ENCODE measurements around the gene PCDH15. TPM values are rescaled to one million over a fixed set of nuclear protein-coding genes. Genes with fewer than 3 reads are reported as not detected.

PCDH15 gene
- total RNA-seq, 4 donors from 2014 or later: not detected

DNA sequence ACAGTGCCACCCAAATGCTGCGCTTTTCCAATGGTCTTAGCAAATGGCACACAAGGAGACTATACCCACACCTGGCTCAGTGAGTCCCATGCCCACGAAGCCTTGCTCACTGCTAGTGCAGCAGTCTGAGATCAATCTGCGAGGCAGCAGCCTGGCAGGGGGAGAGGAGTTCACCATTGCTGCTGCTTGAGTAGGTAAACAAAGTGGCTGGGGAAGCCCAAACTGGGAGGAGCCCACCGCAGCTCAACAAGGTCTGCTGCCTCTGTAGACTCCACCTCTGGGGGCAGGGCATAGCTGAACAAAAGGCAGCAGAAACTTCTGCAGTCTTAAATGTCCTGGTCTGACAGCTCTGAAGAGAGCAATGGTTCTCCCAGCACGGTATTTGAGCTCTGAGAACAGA lies 891.2 kb downstream of the PCDH15 start:
- TF ChIP-seq POLR2A (IDR thresholded peaks at IDR 0.05) (no peak), CTCF (IDR thresholded peaks at IDR 0.05) (no peak)
- intact Hi-C loops (cut with DNase I): no loop called here
- H3K4me3 ChIP-seq: no peak overlapping the region
- no peaks in the 10 kb centered on the region for H3K36me3 ChIP-seq
- H3K9me3 ChIP-seq: no peaks in the 10 kb centered on the region
- 57 to 74% methylated on average over 2 to 4 of the region's 5 CpGs for WGBS, 2 donors
- H3K27ac ChIP-seq: no peak overlapping the region
- peaks cover 0 to 6% (median 0%) of the 10 kb centered on the region in 3 donors for H3K4me1 ChIP-seq
- no peaks in the 10 kb centered on the region for H3K27me3 ChIP-seq
- no peak for DNase-seq

GRCh38 chr10:53904506-53905241 lies 896.4 kb downstream of the PCDH15 start:
- intact Hi-C loops (cut with DNase I): no loop called here

DNA sequence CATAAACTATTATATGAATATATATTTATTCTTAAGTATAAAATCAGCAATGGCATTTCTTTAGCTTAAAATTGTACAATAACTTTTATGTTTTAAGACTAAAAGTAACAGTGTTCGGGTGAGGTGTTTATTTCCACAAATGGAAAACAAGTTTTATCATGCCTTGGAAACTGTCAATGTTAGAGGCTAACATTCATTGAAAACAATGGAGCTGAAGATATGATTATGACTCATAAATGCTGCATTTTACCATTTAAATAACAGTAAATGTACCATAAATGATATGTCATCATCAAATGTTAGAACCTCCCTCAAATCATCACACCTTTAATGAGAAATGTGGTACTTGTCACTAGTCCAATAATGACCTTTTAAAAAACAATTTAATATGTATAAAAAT lies 897.3 kb downstream of the PCDH15 start:
- Histone ChIP-seq H3K27ac (peak overlapping the region in 1 of 4 donors; percentile 60), H3K36me3 (no peaks in the 10 kb centered on the region), H3K9me3 (no peaks in the 10 kb centered on the region), H3K4me3 (no peak overlapping the region), H3K4me1 (peaks cover 0 to 14% (median 0%) of the 10 kb centered on the region in 3 donors), H3K27me3 (no peaks in the 10 kb centered on the region)
- DNase-seq: no peak
- no peak for TF ChIP-seq CTCF (IDR thresholded peaks at IDR 0.05)
- TF ChIP-seq POLR2A (IDR thresholded peaks at IDR 0.05): no peak
- intact Hi-C loops (cut with DNase I): no loop called here
- WGBS, 2 donors: 40 to 60% methylated on average over 1 of the region's 1 CpG

More at GRCh38 chr10:53904506-53905241, 896.4 kb downstream of the PCDH15 start:
- Histone ChIP-seq H3K27me3 (no peaks in the 10 kb centered on the region), H3K4me3 (no peak overlapping the region), H3K4me1 (peaks cover 0 to 14% (median 0%) of the 10 kb centered on the region in 3 donors), H3K36me3 (no peaks in the 10 kb centered on the region), H3K27ac (peak overlapping the region in 3 of 4 donors; percentile 40 to 66 (median 60)), H3K9me3 (no peaks in the 10 kb centered on the region)
- 37 to 51% methylated on average over 7 of the region's 7 CpGs for WGBS, 2 donors
- no peak for TF ChIP-seq CTCF (IDR thresholded peaks at IDR 0.05)
- no peak for TF ChIP-seq POLR2A (IDR thresholded peaks at IDR 0.05)
- no peak for DNase-seq

GRCh38 chr10:53899463-53900160 lies 901.4 kb downstream of the PCDH15 start:
- Histone ChIP-seq H3K27me3 (no peaks in the 10 kb centered on the region), H3K36me3 (no peaks in the 10 kb centered on the region), H3K27ac (no peak overlapping the region), H3K4me3 (no peak overlapping the region), H3K4me1 (peaks cover 0 to 7% (median 0%) of the 10 kb centered on the region in 3 donors), H3K9me3 (no peaks in the 10 kb centered on the region)
- 78 to 81% methylated on average over 5 of the region's 5 CpGs for whole genome bisulfite sequencing, 2 donors
- no peak for TF ChIP-seq POLR2A (IDR thresholded peaks at IDR 0.05)
- TF ChIP-seq CTCF (IDR thresholded peaks at IDR 0.05): no peak
- no peak for DNase-seq
- intact Hi-C loops (cut with DNase I): no loop called here

DNA sequence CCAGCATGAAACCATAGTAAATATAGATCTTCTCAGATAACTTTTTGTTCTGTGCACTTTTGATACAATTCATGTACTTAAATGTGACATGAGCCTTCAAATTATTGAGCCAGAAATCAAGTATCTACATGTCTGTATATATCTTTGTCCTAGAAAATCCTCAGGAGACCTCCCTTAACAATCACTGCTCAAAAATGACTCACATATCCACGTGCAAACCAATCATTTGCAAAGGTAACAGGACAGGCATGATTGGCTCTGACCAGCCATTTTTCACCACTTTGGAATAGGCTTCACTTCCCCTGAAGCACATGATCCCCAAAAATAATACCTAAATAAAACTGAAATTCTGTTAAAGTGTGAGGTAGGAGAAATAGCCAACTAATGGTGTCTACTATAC lies 902.5 kb downstream of the PCDH15 start:
- Histone ChIP-seq H3K27ac (no peak overlapping the region), H3K27me3 (no peaks in the 10 kb centered on the region), H3K4me3 (no peak overlapping the region), H3K4me1 (no peaks in the 10 kb centered on the region), H3K9me3 (no peaks in the 10 kb centered on the region), H3K36me3 (no peaks in the 10 kb centered on the region)
- 8 to 27% methylated on average over 1 of the region's 1 CpG for WGBS, 2 donors
- intact Hi-C loops (cut with DNase I): no loop called here
- DNase-seq: no peak
- TF ChIP-seq POLR2A (IDR thresholded peaks at IDR 0.05) (no peak), CTCF (IDR thresholded peaks at IDR 0.05) (no peak)

Measured in esophagus squamous epithelium (tissue), 5 donors.